HG03457 (cell line): ENCODE data around the gene PRSS33.

Source experiments
- ATAC-seq: cut with Tn5 transposase; IDR thresholded peaks from one replicate; pipeline ENCODE4 v1.9.1; 2021; ENCODE audit warnings: moderate number of reproducible peaks; ENCODE audit not compliant: unreplicated experiment

PRSS33 gene

GRCh38 chr16:2765462-2766404 is 21.6 kb downstream of the PRSS33 start:
- no peak for ATAC-seq

DNA sequence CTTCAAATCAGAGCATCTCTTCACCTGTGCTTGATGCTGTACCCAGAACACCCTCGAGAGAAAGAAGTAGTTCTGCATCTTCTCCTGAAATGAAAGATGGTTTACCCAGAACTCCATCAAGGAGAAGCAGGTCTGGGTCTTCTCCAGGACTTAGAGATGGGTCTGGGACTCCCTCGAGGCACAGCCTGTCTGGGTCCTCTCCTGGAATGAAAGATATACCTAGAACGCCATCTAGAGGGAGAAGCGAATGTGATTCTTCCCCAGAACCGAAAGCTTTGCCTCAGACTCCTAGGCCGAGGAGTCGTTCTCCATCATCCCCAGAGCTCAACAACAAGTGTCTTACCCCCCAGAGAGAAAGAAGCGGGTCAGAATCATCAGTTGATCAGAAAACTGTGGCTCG is 22.6 kb downstream of the PRSS33 start:
- no peak for ATAC-seq

- no peak for ATAC-seq
Measured at GRCh38 chr16:2763173-2763572, 24.2 kb downstream of the PRSS33 start.

DNA sequence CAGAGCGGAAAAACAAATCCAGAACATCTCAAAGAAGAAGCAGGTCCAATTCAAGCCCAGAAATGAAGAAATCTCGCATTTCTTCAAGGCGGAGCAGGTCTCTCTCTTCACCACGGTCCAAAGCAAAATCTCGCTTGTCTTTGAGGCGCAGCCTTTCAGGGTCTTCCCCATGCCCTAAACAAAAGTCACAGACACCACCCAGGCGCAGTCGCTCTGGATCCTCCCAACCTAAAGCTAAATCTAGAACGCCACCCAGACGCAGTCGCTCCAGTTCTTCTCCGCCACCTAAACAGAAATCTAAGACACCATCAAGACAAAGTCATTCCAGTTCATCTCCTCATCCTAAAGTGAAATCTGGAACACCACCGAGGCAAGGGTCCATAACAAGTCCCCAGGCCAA is 24.6 kb downstream of the PRSS33 start:
- ATAC-seq = no peak

DNA sequence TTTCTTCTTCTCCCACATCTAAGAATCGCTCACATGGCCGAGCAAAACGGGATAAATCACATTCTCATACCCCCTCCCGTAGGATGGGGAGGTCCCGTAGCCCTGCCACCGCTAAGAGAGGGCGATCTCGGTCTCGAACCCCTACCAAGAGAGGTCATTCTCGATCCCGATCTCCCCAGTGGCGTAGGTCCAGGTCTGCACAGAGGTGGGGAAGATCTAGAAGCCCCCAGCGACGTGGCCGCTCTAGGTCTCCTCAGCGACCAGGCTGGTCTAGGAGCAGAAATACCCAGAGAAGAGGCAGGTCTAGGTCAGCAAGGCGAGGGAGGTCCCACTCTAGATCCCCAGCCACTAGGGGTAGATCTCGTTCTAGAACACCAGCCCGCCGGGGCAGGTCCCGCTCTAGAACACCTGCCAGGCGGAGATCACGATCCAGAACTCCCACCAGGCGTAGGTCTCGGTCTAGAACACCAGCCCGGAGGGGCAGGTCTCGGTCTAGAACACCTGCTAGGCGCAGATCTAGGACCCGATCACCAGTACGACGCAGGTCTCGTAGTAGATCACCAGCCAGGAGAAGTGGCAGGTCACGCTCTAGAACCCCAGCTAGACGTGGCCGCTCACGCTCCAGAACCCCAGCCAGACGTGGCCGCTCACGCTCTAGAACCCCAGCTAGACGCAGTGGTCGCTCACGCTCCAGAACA is 25.3 kb downstream of the PRSS33 start:
- ATAC-seq = no peak

DNA sequence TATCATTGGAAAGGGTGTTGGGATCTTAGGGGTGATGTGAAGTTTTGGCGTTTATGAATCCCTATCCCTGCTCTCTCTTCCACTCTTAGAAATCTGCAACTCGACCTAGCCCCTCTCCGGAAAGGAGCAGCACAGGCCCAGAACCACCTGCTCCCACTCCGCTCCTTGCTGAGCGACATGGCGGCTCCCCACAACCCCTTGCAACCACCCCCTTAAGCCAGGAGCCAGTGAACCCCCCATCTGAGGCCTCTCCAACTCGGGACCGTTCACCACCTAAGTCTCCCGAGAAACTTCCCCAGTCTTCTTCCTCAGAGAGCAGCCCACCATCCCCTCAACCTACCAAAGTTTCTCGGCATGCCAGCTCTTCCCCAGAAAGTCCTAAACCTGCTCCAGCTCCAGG is 25.9 kb downstream of the PRSS33 start:
- no peak for ATAC-seq

DNA sequence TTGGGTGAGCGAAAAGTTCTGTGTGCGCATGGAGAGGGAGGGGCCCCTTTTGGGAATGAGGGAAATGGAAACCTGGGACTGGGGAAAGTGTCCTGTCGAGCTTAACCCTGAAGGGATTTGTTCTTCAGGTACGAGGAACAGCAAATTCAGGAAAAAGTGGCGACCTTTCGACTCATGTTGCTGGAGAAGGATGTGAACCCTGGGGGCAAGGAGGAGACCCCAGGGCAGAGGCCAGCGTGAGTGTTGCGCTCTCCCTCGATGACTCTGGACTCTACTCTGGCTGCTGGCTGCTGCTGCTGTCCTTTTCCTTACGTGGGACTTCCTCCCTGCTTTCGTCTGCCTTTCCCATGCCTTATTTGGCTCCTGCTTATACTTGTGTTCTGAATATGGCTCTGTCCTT is 30.0 kb downstream of the PRSS33 start:
- ATAC-seq = no peak

DNA sequence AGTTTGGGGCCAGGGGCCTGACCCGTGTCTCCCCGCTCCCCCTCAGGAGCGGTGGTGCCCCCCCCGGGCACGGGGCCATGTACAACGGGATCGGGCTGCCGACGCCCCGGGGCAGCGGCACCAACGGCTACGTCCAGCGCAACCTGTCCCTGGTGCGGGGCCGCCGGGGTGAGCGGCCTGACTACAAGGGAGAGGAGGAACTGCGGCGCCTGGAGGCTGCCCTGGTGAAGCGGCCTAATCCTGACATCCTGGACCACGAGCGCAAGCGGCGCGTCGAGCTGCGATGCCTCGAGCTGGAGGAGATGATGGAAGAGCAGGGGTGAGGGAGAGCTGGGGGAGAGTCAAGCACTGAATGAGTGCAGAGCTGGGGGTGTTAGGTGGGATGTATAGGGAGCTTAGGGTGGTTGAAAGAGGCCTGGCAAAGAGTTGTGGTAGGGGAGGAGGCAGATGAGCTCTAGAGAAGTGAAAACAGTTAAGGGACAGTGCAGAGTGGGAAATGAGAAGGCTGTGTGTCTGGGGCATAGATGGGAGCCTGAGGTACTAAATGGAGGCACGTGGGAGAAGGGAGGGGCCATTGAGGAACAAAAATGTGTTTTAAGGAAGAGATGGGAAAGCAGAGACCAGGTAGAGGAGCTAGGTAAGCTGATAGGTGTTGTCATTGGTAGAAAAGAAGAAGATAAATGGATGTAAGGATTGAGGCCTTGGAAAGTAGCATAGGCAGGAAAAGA is 30.9 kb downstream of the PRSS33 start:
- ATAC-seq = no peak

GRCh38 chr16:2755158-2755557 is 32.2 kb downstream of the PRSS33 start:
- no peak for ATAC-seq

DNA sequence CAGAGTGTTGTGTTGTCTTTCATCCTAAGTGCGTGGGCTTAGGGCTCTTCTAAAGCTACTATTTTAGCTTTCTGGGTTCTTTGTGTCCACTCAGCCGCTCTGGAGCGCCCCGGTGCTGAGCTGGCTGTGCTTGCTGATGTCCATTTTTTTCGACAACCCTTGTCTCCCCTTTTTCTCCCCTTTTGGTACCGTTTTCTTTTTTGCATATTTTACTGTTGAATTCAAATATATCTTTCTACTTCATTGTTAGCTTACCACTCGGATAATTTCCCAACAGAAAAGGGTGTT is 33.7 kb downstream of the PRSS33 start:
- ATAC-seq = no peak

- peak; percentile 27 for ATAC-seq
Measured at GRCh38 chr16:2752850-2753732, 34.3 kb downstream of the PRSS33 start.

- peak; percentile 55 for ATAC-seq
Measured at GRCh38 chr16:2752035-2752849, 35.1 kb downstream of the PRSS33 start, which contains the start of gene SRRM2. Gene SRRM2, plus strand, starts transcription at chr16:2752638. Its CDS starts 3,727 bp downstream, at chr16:2756365.

DNA sequence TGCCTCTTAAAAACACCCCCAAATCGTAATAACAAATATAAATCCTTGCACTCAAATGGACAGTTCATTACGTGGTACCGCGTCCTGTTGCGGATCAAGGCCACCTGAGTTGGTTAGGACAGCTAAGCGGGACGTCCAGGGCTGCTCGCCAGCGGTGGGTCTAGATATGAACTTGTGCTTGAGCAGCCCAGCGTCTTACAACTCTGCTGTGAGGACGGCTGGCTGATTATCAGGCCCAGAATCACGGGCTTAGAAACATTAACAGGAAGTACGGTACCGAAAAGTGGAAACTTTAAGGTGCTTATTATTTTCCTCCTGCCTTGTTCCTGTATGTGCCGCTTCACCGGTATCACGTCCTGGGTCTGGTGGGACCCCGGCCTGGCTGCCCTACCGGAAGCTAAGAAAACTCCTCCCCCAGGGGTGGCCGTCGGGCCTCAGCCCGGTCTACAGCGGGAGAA is 35.8 kb downstream of the PRSS33 start:
- ATAC-seq = peak; percentile 36

DNA sequence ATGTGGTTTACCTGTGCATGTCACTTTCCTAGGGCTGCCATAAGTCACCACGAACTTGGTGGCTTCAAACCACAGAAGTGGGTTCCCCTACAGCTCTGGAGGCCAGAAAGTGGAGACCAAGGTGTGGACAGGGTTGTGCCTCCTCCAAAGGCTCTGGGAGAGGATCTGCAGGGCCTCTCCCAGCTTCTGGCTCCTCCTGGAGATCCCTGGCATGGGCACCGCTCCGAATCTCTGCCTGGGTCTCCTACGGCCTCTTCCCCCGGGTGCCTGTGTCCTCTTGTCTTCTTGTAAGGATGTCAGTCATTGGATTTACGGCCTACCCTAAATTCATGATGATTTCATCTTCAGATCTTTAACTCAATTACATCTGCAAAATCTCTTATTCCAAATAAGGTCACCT is 37.4 kb downstream of the PRSS33 start:
- ATAC-seq = no peak

- ATAC-seq = no peak
Measured at GRCh38 chr16:2749476-2749875, 37.9 kb downstream of the PRSS33 start.

DNA sequence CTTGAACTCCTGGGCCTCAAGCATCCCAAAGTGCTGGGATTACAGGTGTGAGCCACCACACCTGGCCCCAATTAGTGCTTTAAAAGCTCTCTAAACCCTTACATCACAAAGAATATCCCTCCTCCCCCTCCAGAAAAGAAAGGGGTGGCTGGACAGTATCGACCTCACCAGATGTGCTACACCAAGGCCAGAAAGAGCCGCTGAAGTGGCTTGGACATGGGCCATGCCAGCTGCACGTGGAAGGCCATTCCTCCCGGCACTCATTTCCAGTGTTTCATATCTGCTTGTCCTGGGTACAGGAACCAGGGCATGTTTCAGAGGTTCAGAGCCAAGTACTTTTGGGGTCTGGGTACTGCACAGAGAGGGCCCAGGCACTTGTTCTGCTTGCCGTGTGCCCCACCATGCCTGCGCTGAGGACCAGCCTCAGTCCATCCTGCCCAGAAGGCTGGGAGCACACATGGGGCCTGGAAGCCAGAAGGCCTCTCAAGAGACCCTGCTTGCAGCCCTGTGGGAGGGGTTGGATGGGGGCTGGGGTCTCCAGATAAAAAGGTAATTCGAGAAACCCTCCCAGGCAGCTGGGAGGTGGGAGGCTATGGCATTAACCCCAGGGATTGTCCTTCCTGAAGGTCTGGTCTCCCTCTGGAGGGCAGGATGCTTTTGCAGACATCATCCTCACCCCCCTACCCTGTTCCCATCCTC is 38.5 kb downstream of the PRSS33 start:
- ATAC-seq = no peak

- ATAC-seq = no peak
Measured at GRCh38 chr16:2745961-2746360, 41.4 kb downstream of the PRSS33 start.

DNA sequence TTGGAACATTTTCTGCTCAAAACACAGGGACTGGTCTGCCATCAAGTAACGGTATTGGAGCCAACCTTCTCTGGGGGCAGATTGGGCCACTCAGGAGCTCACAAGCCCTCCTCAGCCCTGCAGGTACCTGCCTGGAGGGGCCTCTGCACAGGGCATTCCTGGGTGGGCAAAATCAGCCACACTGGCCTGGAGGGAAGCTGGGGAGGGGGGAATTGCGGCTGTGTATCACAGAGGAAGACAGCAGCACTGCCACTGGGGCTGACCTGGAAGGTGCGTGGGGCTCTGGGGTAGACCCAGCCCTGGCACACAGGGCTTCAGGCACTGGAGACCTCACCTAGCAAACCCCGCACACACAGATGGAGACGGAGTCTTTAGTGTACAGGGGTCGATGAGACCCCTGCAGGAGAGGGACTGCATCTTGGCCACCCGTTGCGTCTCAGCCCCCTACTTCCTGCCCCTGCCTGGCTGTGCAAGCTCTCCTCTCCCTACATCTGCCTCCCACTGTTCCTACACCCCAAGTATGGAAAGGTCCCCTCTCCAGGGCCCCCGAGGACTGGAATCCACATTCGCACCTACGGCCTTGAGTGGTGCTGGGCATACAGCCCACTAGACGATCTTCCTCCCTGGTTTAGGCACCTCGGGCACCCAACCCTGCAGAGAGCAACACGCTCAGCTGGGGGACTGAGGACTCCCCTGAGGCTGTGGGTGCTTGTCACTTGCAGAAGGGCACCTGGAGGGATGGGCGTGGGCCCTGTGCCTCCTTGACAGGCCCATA is 42.1 kb downstream of the PRSS33 start:
- no peak for ATAC-seq
